HCT116 (cell line): ENCODE measurements around the gene IL17REL. TPM values are rescaled to one million over a fixed set of nuclear protein-coding genes. Genes with fewer than 3 reads are reported as not detected.

ENCODE experiments used
- ATAC-seq: fragments of 200-7000 bp; cut with Tn5 transposase; 2 replicates; pipeline ENCODE4 v1.9.1; 2020; ENCODE audit warnings: mild to moderate bottlenecking, moderate library complexity
- BruUV-seq: library from RNA; stranded (reverse); fragments of 400-500 nt; replicated peaks from 2 replicates; lab custom pipeline; 2021; lab: Mats Ljungman, UMichigan
- CTCF ChIA-PET: fragments of 300-600 bp; sonication (Branson Sonifier 250); formaldehyde crosslinking; loops from one replicate; lab custom pipeline; 2021; ENCODE audit warnings: antibody characterized with exemption; lab: Charles Lee
- POLR2A ChIA-PET: fragments of 300-600, 350-600 bp; sonication (Branson Sonifier 250); formaldehyde crosslinking; loops from one replicate; lab custom pipeline; 2021; ENCODE audit warnings: antibody characterized with exemption; lab: Charles Lee
- RAD21 ChIA-PET, 2 experiments: fragments of 300-600 bp; sonication (Branson Sonifier 250); formaldehyde crosslinking; loops; one replicate each; lab custom pipeline; 2023; ENCODE audit warnings: low total read pairs in 2 of 2; ENCODE audit not compliant: uncharacterized antibody in 2 of 2, unreplicated experiment in 2 of 2, low non-redundant PET in 1 of 2; lab: Charles Lee
- DNase-seq: peaks from one replicate; pipeline ENCODE4 v3.0.0-alpha.2; 2010; ENCODE audit warnings: low read depth, low spot score
- H2AFZ ChIP-seq: fragments of 200-600 bp; shearing (Covaris generic), sonication (generic); 2 replicates; pipeline ENCODE4 v1.6.1; 2017; ENCODE audit warnings: low read depth, mixed run types, mixed read lengths, antibody characterized with exemption, low read length; ENCODE audit not compliant: poor library complexity, severe bottlenecking
- H3K27ac ChIP-seq: 2 replicates; pipeline ENCODE4 v1.5.1; 2012; ENCODE audit warnings: low read depth, low read length
- H3K27me3 ChIP-seq: fragments of 200-600 bp; sonication (generic); 2 replicates; pipeline ENCODE4 v1.6.1; 2016; ENCODE audit warnings: mixed run types, low read length, mixed read lengths; ENCODE audit not compliant: insufficient read depth
- H3K36me3 ChIP-seq, 2 experiments: fragments of 200-500 bp in 1 of 2; fragments of 200-600 bp in 1 of 2; sonication (Bioruptor generic) in 1 of 2; sonication (generic) in 1 of 2; 2 replicates each; pipeline versions ENCODE4 v1.5.1 to v1.6.1; 2014 to 2016; ENCODE audit warnings: low read length in 2 of 2, inconsistent platforms in 1 of 2, mixed read lengths in 1 of 2, mixed run types in 1 of 2; ENCODE audit not compliant: insufficient read depth in 2 of 2, control insufficient read depth in 1 of 2
- H3K4me1 ChIP-seq, 2 experiments: fragments of 200-600 bp in 1 of 2; sonication (generic) in 1 of 2; 2 replicates each; pipeline versions ENCODE4 v1.5.1 to v1.6.1; 2012 to 2017; ENCODE audit warnings: low read length in 2 of 2, inconsistent platforms in 1 of 2, mild to moderate bottlenecking in 1 of 2, mixed read lengths in 1 of 2, mixed run types in 1 of 2, moderate library complexity in 1 of 2; ENCODE audit not compliant: insufficient read depth in 2 of 2, control insufficient read depth in 1 of 2
- H3K4me2 ChIP-seq: fragments of 200-600 bp; sonication (generic); 2 replicates; pipeline ENCODE4 v1.6.1; 2017; ENCODE audit warnings: mixed run types, low read length, mixed read lengths
- H3K4me3 ChIP-seq, 2 experiments: fragments of 200-600 bp in 1 of 2; sonication (generic) in 1 of 2; replicated peaks in 1 of 2; 2 replicates each; pipeline ENCODE4 v1.5.1; 2011 to 2016; ENCODE audit warnings: low read length in 2 of 2, control low read depth in 1 of 2, low read depth in 1 of 2, mild to moderate bottlenecking in 1 of 2, mixed read lengths in 1 of 2, mixed run types in 1 of 2
- H3K79me2 ChIP-seq: fragments of 200-600 bp; sonication (generic); 2 replicates; pipeline ENCODE4 v1.6.1; 2017; ENCODE audit warnings: mild to moderate bottlenecking, mixed run types, low read length, moderate library complexity, mixed read lengths; ENCODE audit not compliant: insufficient read depth
- H3K9ac ChIP-seq: fragments of 200-600 bp; sonication (generic); 2 replicates; pipeline ENCODE4 v1.6.1; 2016; ENCODE audit warnings: low read length, mixed read lengths
- H3K9me2 ChIP-seq: fragments of 200-600 bp; sonication (generic), shearing (Covaris generic); 2 replicates; pipeline ENCODE4 v1.6.1; 2017; ENCODE audit warnings: mixed run types, mild to moderate bottlenecking, moderate library complexity; ENCODE audit not compliant: insufficient read depth
- H3K9me3 ChIP-seq, 2 experiments: fragments of 200-500 bp in 1 of 2; fragments of 200-600 bp in 1 of 2; sonication (Bioruptor generic) in 1 of 2; sonication (generic) in 1 of 2; 2 replicates each; pipeline ENCODE4 v1.6.1; 2014 to 2017; ENCODE audit warnings: low read length in 2 of 2, mixed read lengths in 2 of 2, inconsistent platforms in 1 of 2, low read depth in 1 of 2, mild to moderate bottlenecking in 1 of 2, mixed run types in 1 of 2, moderate library complexity in 1 of 2; ENCODE audit not compliant: control insufficient read depth in 1 of 2, insufficient read depth in 1 of 2
- H4K20me1 ChIP-seq: fragments of 200-600 bp; sonication (generic), shearing (Covaris generic); 2 replicates; pipeline ENCODE4 v1.6.1; 2017; ENCODE audit warnings: mixed run types, mild to moderate bottlenecking, moderate library complexity; ENCODE audit not compliant: insufficient read depth
- ATF3 ChIP-seq: IDR thresholded peaks from 2 replicates; pipeline ENCODE4 v1.6.1; 2012
- EGR1 ChIP-seq: IDR thresholded peaks from 2 replicates; pipeline ENCODE4 v1.6.1; 2012; ENCODE audit warnings: low read depth
- EZH2phosphoT487 ChIP-seq: fragments of 200-600 bp; IDR thresholded peaks from 2 replicates; pipeline ENCODE4 v1.6.1; 2018; ENCODE audit warnings: antibody characterized with exemption, borderline replicate concordance
- JUND ChIP-seq: IDR thresholded peaks from 2 replicates; pipeline ENCODE4 v1.6.1; 2012
- POLR2A ChIP-seq: IDR thresholded peaks from 2 replicates; pipeline ENCODE4 v1.7.0; 2011; ENCODE audit warnings: borderline replicate concordance; ENCODE audit not compliant: insufficient read depth, insufficient read length; ENCODE audit errors: extremely low read depth
- POLR2AphosphoS5 ChIP-seq: IDR thresholded peaks from 2 replicates; pipeline ENCODE4 v1.6.1; 2011; ENCODE audit warnings: mild to moderate bottlenecking, low read depth, low read length, moderate library complexity
- ZFX ChIP-seq: fragments of 450-650 bp; IDR thresholded peaks from 2 replicates; pipeline ENCODE4 v1.6.1; 2017
- intact Hi-C: fragments of 100-400 bp; cut with micrococcal nuclease; formaldehyde crosslinking; loops from 2 replicates; pipeline ENCODE4 v1.10.0; 2022
- total RNA-seq: library from RNA; stranded (reverse); gene quantifications from one replicate; pipeline ENCODE4 v1.2.1, GENCODE V29; 2021; ENCODE audit not compliant: unreplicated experiment

The IL17REL gene
- total RNA-seq, 1 experiment from 2014 or later: not detected

- Histone ChIP-seq H2AFZ (no peak overlapping the region), H3K9me2 (no peaks in the 10 kb centered on the region), H3K4me3 (peak overlapping the region; percentile 61 to 67), H3K9me3 (no peaks in the 10 kb centered on the region), H3K4me1 (peaks cover 42 to 79% of the 10 kb centered on the region in 2 experiments), H3K27me3 (no peaks in the 10 kb centered on the region), H3K9ac (peak overlapping the region; percentile 85), H3K79me2 (no peaks in the 10 kb centered on the region), H3K4me2 (peak overlapping the region; percentile 95), H4K20me1 (no peaks in the 10 kb centered on the region), H3K36me3 (no peaks in the 10 kb centered on the region), H3K27ac (peak overlapping the region; percentile 100)
- ChIA-PET RAD21 (interaction anchor here (0.9 to 1.0 kb wide), 3 partner anchors 22 to 59 kb away, joined by 3 to 6 read pairs (median 3); no protein-coding TSS in a partner anchor), CTCF (interaction anchor here (1.0 to 1.5 kb wide), 3 partner anchors 9 to 59 kb away, joined by 3 to 5 read pairs (median 3); no protein-coding TSS in a partner anchor), POLR2A (interaction anchor here (1.0 to 1.7 kb wide), 4 partner anchors 10 to 29 kb away, joined by 3 to 11 read pairs (median 3); partner anchors contain the start of gene PIM3)
- no peak for TF ChIP-seq EZH2phosphoT487
- TF ChIP-seq JUND: no peak
- TF ChIP-seq ATF3: no peak
- peak; percentile 19 for TF ChIP-seq POLR2A
- no peak for TF ChIP-seq POLR2AphosphoS5
- TF ChIP-seq ZFX: peak; percentile 62
- peak; percentile 82 for TF ChIP-seq EGR1
- intact Hi-C loops: no loop called here
- DNase-seq: no peak
- TSS peak; percentile 52 for BruUV-seq
- ATAC-seq: peak; percentile 68
These were observed 41.1 kb downstream of the IL17REL start for GRCh38 chr22:49971232-49972162.
